ENCODE measurements around the gene CNST.
"Not testable (repeated sequence)": the region's sequence is repeated elsewhere in the genome, so short reads cannot be mapped to it uniquely, and the experiment has no call there.

CNST gene

GRCh38 chr1:246554201-246554600, 12.1 kb upstream of the CNST start:
- no peak for DNase-seq (ENCODE audit: low spot score)

- no peak for DNase-seq (ENCODE audit: low spot score)
Observed at GRCh38 chr1:246558041-246558440, 8.2 kb upstream of the CNST start.

- DNase-seq (ENCODE audit: low spot score) = no peak
Observed at GRCh38 chr1:246559310-246559709, 6.9 kb upstream of the CNST start.

GRCh38 chr1:246560833-246561232, 5.4 kb upstream of the CNST start:
- not testable (repeated sequence) for DNase-seq (ENCODE audit: low spot score)

- DNase-seq (ENCODE audit: low spot score) = no peak
Observed at GRCh38 chr1:246564839-246565750, 1.2 kb upstream of the CNST start.

- no peak for DNase-seq (ENCODE audit: low spot score)
Observed at GRCh38 chr1:246565751-246566127, 517 bp upstream of the CNST start.

GRCh38 chr1:246566813-246567645, 773 bp downstream of the CNST start:
- no peak for DNase-seq (ENCODE audit: low spot score)

- DNase-seq (ENCODE audit: low spot score) = no peak
Observed at GRCh38 chr1:246567646-246568235, 1.5 kb downstream of the CNST start.

- no peak for DNase-seq (ENCODE audit: low spot score)
Observed at GRCh38 chr1:246569248-246570238, 3.3 kb downstream of the CNST start.

- DNase-seq (ENCODE audit: low spot score) = not testable (repeated sequence)
Observed at GRCh38 chr1:246571309-246571708, 5.1 kb downstream of the CNST start.

- no peak for DNase-seq (ENCODE audit: low spot score)
Observed at GRCh38 chr1:246571953-246572352, 5.7 kb downstream of the CNST start.

GRCh38 chr1:246572785-246573184, 6.5 kb downstream of the CNST start:
- no peak for DNase-seq (ENCODE audit: low spot score)

GRCh38 chr1:246573491-246573890, 7.2 kb downstream of the CNST start:
- DNase-seq (ENCODE audit: low spot score) = no peak

GRCh38 chr1:246576709-246577032, 10.4 kb downstream of the CNST start:
- no peak for DNase-seq (ENCODE audit: low spot score)

GRCh38 chr1:246577082-246577719, 10.9 kb downstream of the CNST start:
- no peak for DNase-seq (ENCODE audit: low spot score)

GRCh38 chr1:246577720-246578106, 11.5 kb downstream of the CNST start:
- no peak for DNase-seq (ENCODE audit: low spot score)

- no peak for DNase-seq (ENCODE audit: low spot score)
Observed at GRCh38 chr1:246579818-246580217, 13.6 kb downstream of the CNST start.

GRCh38 chr1:246580497-246581370, 14.5 kb downstream of the CNST start:
- DNase-seq (ENCODE audit: low spot score) = no peak

GRCh38 chr1:246582301-246583055, 16.2 kb downstream of the CNST start:
- no peak for DNase-seq (ENCODE audit: low spot score)
